Measurements from ENCODE around the gene RAPGEF3.
A peak's percentile ranks its signal among the peaks of the same experiment; 100 is the strongest.

Gene RAPGEF3

DNA sequence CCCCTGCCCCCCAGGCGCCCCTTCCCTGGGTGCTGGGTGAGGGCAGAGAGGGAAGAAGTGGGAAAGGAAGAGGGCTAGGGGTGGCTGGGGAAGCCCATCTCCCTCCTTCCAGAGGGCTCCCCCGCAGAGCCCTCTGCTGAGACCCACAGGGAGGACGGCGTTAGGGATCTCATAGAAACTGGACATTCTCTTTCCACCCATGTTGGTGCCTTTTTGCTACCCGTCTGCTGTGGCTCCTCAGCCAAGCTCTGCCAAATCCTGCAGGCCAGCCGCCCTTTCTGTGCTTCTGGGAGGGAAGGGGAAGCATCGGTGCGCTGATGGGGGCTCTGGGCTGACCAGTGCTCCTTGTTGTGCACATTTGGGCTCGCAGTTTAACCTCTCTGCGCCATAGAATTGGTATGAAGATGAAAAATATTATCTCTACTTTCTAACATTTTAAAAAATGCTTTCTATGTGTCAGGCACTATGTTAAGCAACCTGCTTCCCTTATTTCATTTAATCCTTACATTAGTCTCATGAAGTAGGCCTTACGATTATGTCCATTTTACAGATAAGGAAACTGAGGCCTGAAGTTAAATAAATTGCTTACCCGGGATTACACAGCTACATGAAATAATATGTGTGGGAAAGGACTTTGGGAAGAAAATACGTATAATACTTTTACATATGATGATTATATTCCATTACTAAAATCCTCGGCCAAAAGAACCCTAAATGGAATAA lies 15.3 kb upstream of the RAPGEF3 start:
- H3K27ac ChIP-seq (ENCODE audit: low read length) = no peak overlapping the region
- peak overlapping the region; percentile 60 to 78 for H3K4me3 ChIP-seq (ENCODE audit: low read depth in 1 of 2, low read length in 2 of 2)
- no peaks in the 10 kb centered on the region for H3K27me3 ChIP-seq (ENCODE audit: low read depth, low read length)
- peaks cover 21 to 53% of the 10 kb centered on the region in 2 donors for H3K4me1 ChIP-seq (ENCODE audit: control insufficient read depth in 1 of 2, insufficient read depth in 2 of 2, low read length in 2 of 2)
- H3K36me3 ChIP-seq (ENCODE audit: control insufficient read depth in 1 of 2, insufficient read depth in 2 of 2, low read length in 2 of 2) = no peaks in the 10 kb centered on the region
- H3K9me3 ChIP-seq (ENCODE audit: control insufficient read depth in 1 of 2, low read length in 2 of 2) = no peaks in the 10 kb centered on the region

DNA sequence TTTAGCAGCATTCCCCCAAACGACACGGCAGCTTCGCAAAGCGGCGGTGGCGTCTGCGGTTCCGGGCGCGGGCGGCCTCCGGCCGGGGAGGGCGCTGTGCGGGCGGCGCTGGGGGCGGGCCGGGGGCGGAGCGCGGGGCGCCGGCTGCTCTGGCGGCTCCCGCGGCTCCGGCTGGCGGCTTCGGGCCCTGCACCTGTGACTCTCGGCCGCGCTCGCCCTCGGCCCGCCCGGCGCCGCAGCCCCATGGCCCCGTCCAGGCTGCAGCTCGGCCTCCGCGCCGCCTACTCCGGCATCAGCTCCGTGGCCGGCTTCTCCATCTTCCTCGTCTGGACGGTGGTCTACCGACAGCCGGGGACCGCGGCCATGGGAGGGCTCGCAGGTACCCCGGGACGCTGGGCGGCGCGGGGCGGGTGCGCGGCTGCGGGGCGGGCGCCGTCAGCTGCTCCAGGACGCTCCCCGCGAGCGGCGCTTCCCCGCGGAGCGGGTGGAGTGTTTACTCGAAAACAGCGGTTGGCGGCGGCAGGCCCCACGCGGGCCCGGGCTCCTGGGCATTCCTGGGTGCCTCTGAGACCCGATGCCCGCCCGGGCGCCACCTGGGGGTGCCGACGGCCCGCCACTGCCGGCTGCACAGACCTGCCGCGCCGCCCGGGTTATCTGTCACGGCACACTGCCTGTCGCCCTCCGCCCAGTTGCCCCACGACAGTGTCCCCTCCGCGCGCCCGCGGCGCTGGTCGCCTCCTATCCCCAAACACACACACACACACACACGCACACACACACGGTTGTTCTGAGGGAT lies 14.6 kb upstream of the RAPGEF3 start, which contains the start of gene SLC48A1:
Gene SLC48A1 (plus strand): TSS at position 177 of the 796 bp plus-strand sequence. CDS start 67 bp downstream, at position 244.
- Histone ChIP-seq H3K27ac (ENCODE audit: low read length) (no peak within 1 kb of the TSS), H3K27me3 (ENCODE audit: low read depth, low read length) (no peaks in the 10 kb centered on the region), H3K4me1 (ENCODE audit: control insufficient read depth in 1 of 2, insufficient read depth in 2 of 2, low read length in 2 of 2) (peaks cover 21 to 46% of the 10 kb centered on the region in 2 donors), H3K9me3 (ENCODE audit: control insufficient read depth in 1 of 2, low read length in 2 of 2) (no peaks in the 10 kb centered on the region), H3K4me3 (ENCODE audit: low read depth in 1 of 2, low read length in 2 of 2) (peak within 1 kb of the TSS; percentile 60 to 78), H3K36me3 (ENCODE audit: control insufficient read depth in 1 of 2, insufficient read depth in 2 of 2, low read length in 2 of 2) (no peaks in the 10 kb centered on the region)

DNA sequence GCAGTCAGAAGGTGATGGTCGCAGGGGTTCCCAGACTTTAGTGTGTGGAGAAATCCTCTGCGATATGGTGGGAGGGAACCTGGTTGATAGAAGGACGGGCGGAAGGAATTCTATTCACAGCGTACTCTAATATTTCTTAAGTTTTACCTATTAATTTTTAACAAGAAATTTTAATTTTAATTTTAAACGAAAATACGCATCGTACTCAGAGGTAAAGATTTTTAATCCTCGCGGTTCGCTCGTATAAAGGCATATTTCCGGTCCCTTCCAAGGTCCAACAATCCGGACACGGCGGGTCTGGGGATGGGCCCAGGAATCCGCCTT lies 14.0 kb upstream of the RAPGEF3 start:
- no peaks in the 10 kb centered on the region for H3K9me3 ChIP-seq (ENCODE audit: control insufficient read depth in 1 of 2, low read length in 2 of 2)

DNA sequence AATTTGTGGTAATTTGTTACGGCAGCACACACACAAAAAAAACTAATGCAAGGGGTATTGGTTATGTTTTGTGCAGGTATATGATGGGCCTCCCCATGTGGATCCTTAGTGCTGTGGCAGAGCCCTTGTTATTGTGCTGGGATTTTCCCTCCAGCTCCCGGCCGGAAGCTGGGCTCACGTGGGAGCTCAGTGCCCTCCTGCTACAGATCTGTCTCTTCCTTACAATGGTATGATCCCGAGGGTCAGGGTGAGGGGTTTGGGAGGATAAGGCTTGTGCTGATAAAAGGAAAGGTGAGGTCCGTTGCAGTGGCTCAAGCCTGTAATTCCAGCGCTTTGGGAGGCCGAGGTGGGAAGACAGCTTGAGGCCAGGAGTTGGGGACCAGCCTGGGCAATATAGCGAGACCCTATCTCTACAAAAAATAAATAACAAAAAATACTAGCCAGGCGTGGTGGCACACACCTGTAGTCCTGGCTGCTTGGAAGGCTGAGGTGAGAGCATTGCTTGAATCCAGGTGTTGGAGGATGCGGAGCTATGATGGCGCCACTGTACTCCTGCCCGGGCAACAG lies 13.5 kb upstream of the RAPGEF3 start:
- Histone ChIP-seq H3K4me1 (ENCODE audit: control insufficient read depth in 1 of 2, insufficient read depth in 2 of 2, low read length in 2 of 2) (peaks cover 21 to 35% of the 10 kb centered on the region in 2 donors), H3K27ac (ENCODE audit: low read length) (no peak overlapping the region), H3K27me3 (ENCODE audit: low read depth, low read length) (no peaks in the 10 kb centered on the region), H3K4me3 (ENCODE audit: low read depth in 1 of 2, low read length in 2 of 2) (peak overlapping the region; percentile 26 to 78), H3K36me3 (ENCODE audit: control insufficient read depth in 1 of 2, insufficient read depth in 2 of 2, low read length in 2 of 2) (no peaks in the 10 kb centered on the region), H3K9me3 (ENCODE audit: control insufficient read depth in 1 of 2, low read length in 2 of 2) (no peaks in the 10 kb centered on the region)

More for the DNA sequence above, 14.0 kb upstream of the RAPGEF3 start:
- H3K4me3 ChIP-seq (ENCODE audit: low read depth in 1 of 2, low read length in 2 of 2) = peak overlapping the region; percentile 26 to 78
- no peaks in the 10 kb centered on the region for H3K27me3 ChIP-seq (ENCODE audit: low read depth, low read length)
- H3K4me1 ChIP-seq (ENCODE audit: control insufficient read depth in 1 of 2, insufficient read depth in 2 of 2, low read length in 2 of 2) = peaks cover 21 to 40% of the 10 kb centered on the region in 2 donors
- H3K36me3 ChIP-seq (ENCODE audit: control insufficient read depth in 1 of 2, insufficient read depth in 2 of 2, low read length in 2 of 2) = no peaks in the 10 kb centered on the region
- H3K27ac ChIP-seq (ENCODE audit: low read length) = no peak overlapping the region

- Histone ChIP-seq H3K4me1 (ENCODE audit: control insufficient read depth in 1 of 2, insufficient read depth in 2 of 2, low read length in 2 of 2) (peaks cover 13 to 26% of the 10 kb centered on the region in 2 donors), H3K9me3 (ENCODE audit: control insufficient read depth in 1 of 2, low read length in 2 of 2) (no peaks in the 10 kb centered on the region), H3K27me3 (ENCODE audit: low read depth, low read length) (no peaks in the 10 kb centered on the region), H3K4me3 (ENCODE audit: low read depth in 1 of 2, low read length in 2 of 2) (no peak overlapping the region), H3K27ac (ENCODE audit: low read length) (no peak overlapping the region), H3K36me3 (ENCODE audit: control insufficient read depth in 1 of 2, insufficient read depth in 2 of 2, low read length in 2 of 2) (no peaks in the 10 kb centered on the region)
Observed at GRCh38 chr12:47771304-47771703, 12.6 kb upstream of the RAPGEF3 start.

DNA sequence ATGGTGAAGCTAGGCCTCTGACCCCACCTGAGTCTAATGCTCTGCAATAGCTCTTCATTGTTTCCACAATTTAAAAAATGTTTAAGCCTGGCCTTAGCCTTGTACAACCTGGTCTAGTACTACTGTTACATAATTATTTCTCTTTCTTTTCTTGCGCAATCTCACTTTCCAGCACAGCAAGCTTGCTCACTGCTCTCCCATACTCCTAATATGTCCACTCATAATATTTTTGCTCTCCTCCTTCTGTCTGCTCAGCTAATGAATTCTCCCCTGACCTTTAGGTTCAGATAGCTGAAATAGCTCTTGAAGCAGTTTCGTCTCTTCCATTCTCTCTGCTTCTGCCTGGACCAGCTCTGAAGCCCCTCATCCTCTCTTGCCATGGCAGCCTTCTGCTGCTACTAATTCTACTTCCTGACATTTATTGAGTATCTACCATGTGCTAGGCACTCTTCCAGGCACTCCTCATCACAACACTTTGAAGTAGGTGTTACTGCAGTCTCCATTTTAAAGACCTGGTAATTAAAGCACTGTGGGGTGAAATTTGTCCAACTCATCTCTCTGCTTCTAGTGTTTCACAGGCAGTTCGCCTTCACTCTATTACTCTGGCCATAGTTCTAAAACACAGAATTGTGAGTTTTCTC lies 11.5 kb upstream of the RAPGEF3 start:
- Histone ChIP-seq H3K4me3 (ENCODE audit: low read depth in 1 of 2, low read length in 2 of 2) (no peak overlapping the region), H3K27ac (ENCODE audit: low read length) (no peak overlapping the region), H3K36me3 (ENCODE audit: control insufficient read depth in 1 of 2, insufficient read depth in 2 of 2, low read length in 2 of 2) (no peaks in the 10 kb centered on the region), H3K27me3 (ENCODE audit: low read depth, low read length) (no peaks in the 10 kb centered on the region), H3K4me1 (ENCODE audit: control insufficient read depth in 1 of 2, insufficient read depth in 2 of 2, low read length in 2 of 2) (peaks cover 5 to 22% of the 10 kb centered on the region in 2 donors), H3K9me3 (ENCODE audit: control insufficient read depth in 1 of 2, low read length in 2 of 2) (no peaks in the 10 kb centered on the region)

- H3K27me3 ChIP-seq (ENCODE audit: low read depth, low read length) = no peaks in the 10 kb centered on the region
- no peaks in the 10 kb centered on the region for H3K36me3 ChIP-seq (ENCODE audit: control insufficient read depth in 1 of 2, insufficient read depth in 2 of 2, low read length in 2 of 2)
- no peak overlapping the region for H3K27ac ChIP-seq (ENCODE audit: low read length)
- H3K9me3 ChIP-seq (ENCODE audit: control insufficient read depth in 1 of 2, low read length in 2 of 2) = no peaks in the 10 kb centered on the region
- peaks cover 0 to 14% of the 10 kb centered on the region in 2 donors for H3K4me1 ChIP-seq (ENCODE audit: control insufficient read depth in 1 of 2, insufficient read depth in 2 of 2, low read length in 2 of 2)
- H3K4me3 ChIP-seq (ENCODE audit: low read depth in 1 of 2, low read length in 2 of 2) = no peak overlapping the region
Observed at GRCh38 chr12:47769234-47770085, 10.8 kb upstream of the RAPGEF3 start.

DNA sequence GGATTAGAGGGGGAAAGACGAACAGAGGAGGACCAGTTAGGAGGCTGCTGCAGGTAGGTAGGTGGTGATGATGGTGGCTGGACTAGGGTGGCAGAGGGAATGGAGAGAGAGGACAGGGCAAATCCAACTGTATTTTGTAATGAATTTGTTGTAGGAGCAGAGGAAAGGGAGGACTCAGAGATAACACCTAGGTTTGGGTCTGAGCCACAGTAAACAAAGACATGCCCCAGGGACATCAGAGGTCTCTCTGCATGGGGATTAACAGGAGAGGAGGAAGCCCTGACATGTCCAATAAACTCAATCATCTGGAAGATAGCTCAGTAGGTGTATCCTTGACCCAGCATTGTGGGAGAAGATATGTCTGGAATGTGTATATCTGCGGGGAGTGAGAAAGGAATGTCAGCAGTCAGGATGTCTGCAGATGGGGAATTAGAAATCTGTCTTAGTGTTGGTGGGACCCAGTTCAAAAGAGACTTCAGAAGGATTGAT lies 9.7 kb upstream of the RAPGEF3 start:
- H3K27ac ChIP-seq (ENCODE audit: low read length) = no peak overlapping the region
- no peaks in the 10 kb centered on the region for H3K36me3 ChIP-seq (ENCODE audit: control insufficient read depth in 1 of 2, insufficient read depth in 2 of 2, low read length in 2 of 2)
- H3K4me1 ChIP-seq (ENCODE audit: control insufficient read depth in 1 of 2, insufficient read depth in 2 of 2, low read length in 2 of 2) = peaks cover 0 to 6% of the 10 kb centered on the region in 2 donors
- no peaks in the 10 kb centered on the region for H3K27me3 ChIP-seq (ENCODE audit: low read depth, low read length)
- H3K4me3 ChIP-seq (ENCODE audit: low read depth in 1 of 2, low read length in 2 of 2) = no peak overlapping the region
- no peaks in the 10 kb centered on the region for H3K9me3 ChIP-seq (ENCODE audit: control insufficient read depth in 1 of 2, low read length in 2 of 2)

GRCh38 chr12:47767216-47767724 lies 8.6 kb upstream of the RAPGEF3 start:
- Histone ChIP-seq H3K27me3 (ENCODE audit: low read depth, low read length) (no peaks in the 10 kb centered on the region), H3K27ac (ENCODE audit: low read length) (no peak overlapping the region), H3K4me3 (ENCODE audit: low read depth in 1 of 2, low read length in 2 of 2) (no peak overlapping the region), H3K9me3 (ENCODE audit: control insufficient read depth in 1 of 2, low read length in 2 of 2) (no peaks in the 10 kb centered on the region), H3K4me1 (ENCODE audit: control insufficient read depth in 1 of 2, insufficient read depth in 2 of 2, low read length in 2 of 2) (peaks cover 0 to 6% of the 10 kb centered on the region in 2 donors), H3K36me3 (ENCODE audit: control insufficient read depth in 1 of 2, insufficient read depth in 2 of 2, low read length in 2 of 2) (no peaks in the 10 kb centered on the region)

- no peak overlapping the region for H3K27ac ChIP-seq (ENCODE audit: low read length)
- H3K9me3 ChIP-seq (ENCODE audit: control insufficient read depth in 1 of 2, low read length in 2 of 2) = no peaks in the 10 kb centered on the region
- no peaks in the 10 kb centered on the region for H3K36me3 ChIP-seq (ENCODE audit: control insufficient read depth in 1 of 2, insufficient read depth in 2 of 2, low read length in 2 of 2)
- H3K4me1 ChIP-seq (ENCODE audit: control insufficient read depth in 1 of 2, insufficient read depth in 2 of 2, low read length in 2 of 2) = peaks cover 0 to 6% of the 10 kb centered on the region in 2 donors
- no peak overlapping the region for H3K4me3 ChIP-seq (ENCODE audit: low read depth in 1 of 2, low read length in 2 of 2)
- H3K27me3 ChIP-seq (ENCODE audit: low read depth, low read length) = no peaks in the 10 kb centered on the region
Observed at GRCh38 chr12:47766502-47767215, 8.0 kb upstream of the RAPGEF3 start.

All from muscle layer of duodenum (tissue), 2 donors.